Measurements from ENCODE around the gene IFT25.
"Not testable (repeated sequence)": the region's sequence is repeated elsewhere in the genome, so short reads cannot be mapped to it uniquely, and the experiment has no call there.

Gene IFT25

DNA sequence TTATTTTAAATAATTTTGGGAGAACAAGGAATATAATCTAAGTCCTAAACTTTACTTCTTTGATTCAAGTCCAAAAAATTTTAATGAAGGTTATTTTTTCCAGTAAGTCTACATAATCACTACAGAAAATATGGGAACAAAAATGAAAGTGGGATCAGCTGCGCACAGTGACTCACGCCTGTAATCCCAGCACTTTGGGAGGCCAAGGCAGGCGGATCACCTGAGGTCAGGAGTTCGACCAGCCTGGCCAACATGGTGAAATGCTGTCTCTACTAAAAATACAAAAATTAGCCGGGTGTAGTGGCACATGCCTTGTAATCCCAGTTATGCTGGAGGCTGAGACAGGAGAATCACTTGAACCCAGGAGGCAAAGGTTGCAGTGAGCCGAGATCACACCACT is 61.9 kb downstream of the IFT25 start:
- 79 to 82% methylated on average over 3 to 5 of the region's 6 CpGs for WGBS, 2 experiments (ENCODE audit: insufficient coverage in 2 of 2)
- H3K36me3 ChIP-seq (ENCODE audit: control insufficient read depth, insufficient read depth, low read length), result peaks cover 31% of the 10 kb centered on the region
- H3K27ac ChIP-seq (ENCODE audit: low read depth, low read length, severe bottlenecking); H3K4me3 ChIP-seq (ENCODE audit: extremely low read depth, insufficient read depth, low read length, poor library complexity, severe bottlenecking); H3K4me1 ChIP-seq (ENCODE audit: control insufficient read depth, insufficient read depth, low read length, poor library complexity, severe bottlenecking); H3K9me3 ChIP-seq (ENCODE audit: control insufficient read depth, low read length): not testable (repeated sequence)

- not testable (repeated sequence) for H3K9me3 ChIP-seq (ENCODE audit: control insufficient read depth, low read length); H3K27ac ChIP-seq (ENCODE audit: low read depth, low read length, severe bottlenecking); H3K4me3 ChIP-seq (ENCODE audit: extremely low read depth, insufficient read depth, low read length, poor library complexity, severe bottlenecking); H3K4me1 ChIP-seq (ENCODE audit: control insufficient read depth, insufficient read depth, low read length, poor library complexity, severe bottlenecking)
- H3K36me3 ChIP-seq (ENCODE audit: control insufficient read depth, insufficient read depth, low read length), result peaks cover 45% of the 10 kb centered on the region
- WGBS, 2 experiments (ENCODE audit: insufficient coverage in 2 of 2), result no CpG with 5 or more reads among the region's 2 CpGs
Observed at GRCh38 chr1:53881853-53882252, 63.6 kb downstream of the IFT25 start.

GRCh38 chr1:53878492-53879105 is 66.9 kb downstream of the IFT25 start:
- H3K9me3 ChIP-seq (ENCODE audit: control insufficient read depth, low read length), result no peaks in the 10 kb centered on the region
- no peaks in the 10 kb centered on the region for H3K4me1 ChIP-seq (ENCODE audit: control insufficient read depth, insufficient read depth, low read length, poor library complexity, severe bottlenecking)
- H3K4me3 ChIP-seq (ENCODE audit: extremely low read depth, insufficient read depth, low read length, poor library complexity, severe bottlenecking), result no peak overlapping the region
- H3K27ac ChIP-seq (ENCODE audit: low read depth, low read length, severe bottlenecking), result no peak overlapping the region
- 70 to 100% methylated on average over 2 to 4 of the region's 5 CpGs for WGBS, 2 experiments (ENCODE audit: insufficient coverage in 2 of 2)
- peaks cover 53% of the 10 kb centered on the region for H3K36me3 ChIP-seq (ENCODE audit: control insufficient read depth, insufficient read depth, low read length)

GRCh38 chr1:53875150-53875549 is 70.3 kb downstream of the IFT25 start:
- not testable (repeated sequence) for H3K4me1 ChIP-seq (ENCODE audit: control insufficient read depth, insufficient read depth, low read length, poor library complexity, severe bottlenecking); H3K4me3 ChIP-seq (ENCODE audit: extremely low read depth, insufficient read depth, low read length, poor library complexity, severe bottlenecking); H3K9me3 ChIP-seq (ENCODE audit: control insufficient read depth, low read length); H3K27ac ChIP-seq (ENCODE audit: low read depth, low read length, severe bottlenecking)
- WGBS, 2 experiments (ENCODE audit: insufficient coverage in 2 of 2), result 93 to 94% methylated on average over 1 to 2 of the region's 2 CpGs
- H3K36me3 ChIP-seq (ENCODE audit: control insufficient read depth, insufficient read depth, low read length), result peaks cover 65% of the 10 kb centered on the region

DNA sequence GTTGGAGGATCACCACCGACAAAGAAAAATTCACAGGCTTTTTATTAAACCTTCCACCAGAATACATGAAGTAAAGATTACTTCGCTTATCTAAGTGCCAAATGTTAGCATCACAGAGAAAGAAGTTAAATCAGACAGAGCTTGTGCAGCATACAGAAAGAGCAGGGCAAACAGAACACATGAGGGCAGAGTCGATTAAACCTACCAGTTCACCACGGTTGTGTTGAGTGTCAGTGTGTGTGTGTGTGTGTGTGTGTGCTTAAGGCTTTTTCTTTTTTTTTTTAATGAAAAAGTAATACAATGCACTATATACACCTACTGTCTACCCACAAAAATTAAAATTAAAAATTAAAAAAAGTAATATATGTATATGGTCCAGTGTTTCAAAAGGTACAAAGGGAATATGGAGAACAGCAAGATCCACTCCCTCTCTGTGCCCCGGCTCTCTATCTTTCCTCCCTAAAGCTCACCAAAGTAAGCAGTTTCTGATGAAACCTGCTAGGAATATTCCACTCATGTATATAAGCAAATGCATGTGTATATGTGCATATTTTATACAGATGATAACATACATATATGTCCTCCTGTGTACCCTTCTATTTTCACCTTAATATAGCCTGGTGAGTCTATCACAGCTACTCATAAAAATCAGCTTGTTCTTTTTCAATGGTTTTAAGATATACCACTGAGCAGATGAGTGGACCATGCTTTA is 73.6 kb downstream of the IFT25 start:
- WGBS, 2 experiments (ENCODE audit: insufficient coverage in 2 of 2), result 95 to 100% methylated on average over 1 to 2 of the region's 5 CpGs
- peaks cover 66% of the 10 kb centered on the region for H3K36me3 ChIP-seq (ENCODE audit: control insufficient read depth, insufficient read depth, low read length)
- H3K9me3 ChIP-seq (ENCODE audit: control insufficient read depth, low read length), result no peaks in the 10 kb centered on the region
- no peak overlapping the region for H3K4me3 ChIP-seq (ENCODE audit: extremely low read depth, insufficient read depth, low read length, poor library complexity, severe bottlenecking)
- H3K27ac ChIP-seq (ENCODE audit: low read depth, low read length, severe bottlenecking), result no peak overlapping the region
- no peaks in the 10 kb centered on the region for H3K4me1 ChIP-seq (ENCODE audit: control insufficient read depth, insufficient read depth, low read length, poor library complexity, severe bottlenecking)

Data from mesodermal cell (in vitro differentiated cells).